Measurements from ENCODE around the gene RFTN1. TPM values are rescaled to one million over a fixed set of nuclear protein-coding genes. Genes with fewer than 3 reads are reported as not detected.

Gene RFTN1
- total and polyA plus RNA-seq, 8 donors = 1.9 to 14.0 (median 2.9) TPM

- Histone ChIP-seq H3K27ac (no peak overlapping the region), H3K9me3 (no peaks in the 10 kb centered on the region), H3K36me3 (no peaks in the 10 kb centered on the region), H3K4me1 (no peaks in the 10 kb centered on the region), H3K4me3 (no peak overlapping the region), H3K27me3 (no peaks in the 10 kb centered on the region)
- TF ChIP-seq CTCF (IDR thresholded peaks at IDR 0.05) = no peak
- no peak for DNase-seq
- WGBS, 2 donors = 65 to 86% methylated on average over 4 of the region's 4 CpGs
- no peak for FAIRE-seq
- ATAC-seq = no peak
- intact Hi-C loops (cut with DNase I) = no loop called here
These were observed 8.8 kb downstream of the RFTN1 start for GRCh38 chr3:16504692-16505091.

GRCh38 chr3:16504242-16504641 is 9.3 kb downstream of the RFTN1 start:
- intact Hi-C loops (cut with DNase I) = no loop called here
- DNase-seq (no peak), ATAC-seq (no peak), FAIRE-seq (no peak)
- H3K4me1 ChIP-seq = no peaks in the 10 kb centered on the region
- no peaks in the 10 kb centered on the region for H3K27me3 ChIP-seq
- no peaks in the 10 kb centered on the region for H3K9me3 ChIP-seq
- no peak overlapping the region for H3K27ac ChIP-seq
- no peak for TF ChIP-seq CTCF (IDR thresholded peaks at IDR 0.05)
- no peak overlapping the region for H3K4me3 ChIP-seq
- no peaks in the 10 kb centered on the region for H3K36me3 ChIP-seq
- WGBS, 2 donors = 81 to 92% methylated on average over 2 of the region's 2 CpGs

DNA sequence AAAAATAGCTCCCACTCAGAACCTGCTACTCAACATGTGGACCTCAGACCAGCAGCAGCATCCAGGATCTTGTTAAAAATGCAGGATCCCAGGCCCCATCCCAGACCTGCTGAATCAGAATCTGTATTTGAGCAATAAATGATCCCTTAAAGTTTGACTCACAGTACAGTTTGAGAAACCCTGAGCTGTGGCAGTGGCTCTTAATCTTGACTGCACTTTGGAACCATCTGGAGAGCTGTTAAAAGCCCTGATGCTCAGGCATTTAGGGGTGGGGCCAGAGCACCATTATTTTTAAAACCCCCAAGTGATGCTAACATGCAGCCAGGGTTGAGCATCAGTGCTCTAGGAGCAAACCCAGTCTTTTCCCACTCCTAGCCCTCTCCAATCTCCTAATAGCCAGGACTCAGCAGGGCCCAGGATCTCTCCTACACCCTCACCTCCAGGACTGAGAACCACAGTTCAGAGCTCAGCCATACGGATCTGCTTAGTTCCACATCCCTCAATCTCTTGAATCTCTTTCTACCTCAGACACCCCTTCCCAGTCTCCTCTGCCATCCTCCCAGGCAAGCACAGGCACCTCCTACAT is 10.2 kb downstream of the RFTN1 start:
- no peak for FAIRE-seq
- H3K4me1 ChIP-seq = no peaks in the 10 kb centered on the region
- no peaks in the 10 kb centered on the region for H3K36me3 ChIP-seq
- intact Hi-C loops (cut with DNase I) = no loop called here
- WGBS, 2 donors = 59 to 81% methylated on average over 1 of the region's 1 CpG
- ATAC-seq = no peak
- H3K9me3 ChIP-seq = no peaks in the 10 kb centered on the region
- no peak for DNase-seq
- no peak overlapping the region for H3K27ac ChIP-seq
- TF ChIP-seq CTCF (IDR thresholded peaks at IDR 0.05) = no peak
- no peak overlapping the region for H3K4me3 ChIP-seq
- no peaks in the 10 kb centered on the region for H3K27me3 ChIP-seq

DNA sequence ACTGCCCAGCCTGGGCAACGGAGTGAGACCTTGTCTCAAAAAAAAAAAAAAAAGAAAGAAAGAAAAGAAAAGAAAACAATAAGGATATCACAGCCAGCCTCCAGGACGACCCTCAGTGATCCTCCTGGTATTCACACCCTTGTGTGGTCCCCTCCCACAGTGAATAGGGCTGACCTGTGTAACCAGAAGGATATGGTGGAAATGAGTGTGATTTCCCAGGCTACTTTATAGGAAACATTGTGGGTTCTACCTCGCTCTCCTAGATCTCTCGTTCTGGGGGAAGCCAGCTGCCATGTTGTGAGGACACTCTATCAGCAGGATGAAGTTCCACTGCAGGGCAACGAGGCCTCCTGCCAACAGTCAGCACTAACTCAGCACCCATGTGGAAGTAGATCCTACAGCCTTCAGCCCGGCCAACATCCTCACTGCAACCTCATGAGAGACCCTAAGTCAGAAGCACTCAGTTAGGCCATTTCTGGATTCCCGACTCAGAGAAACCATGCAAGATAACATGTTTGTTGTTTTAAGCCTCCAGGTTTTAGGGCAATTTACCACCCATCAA is 11.1 kb downstream of the RFTN1 start:
- Histone ChIP-seq H3K27me3 (no peaks in the 10 kb centered on the region), H3K9me3 (no peaks in the 10 kb centered on the region), H3K4me1 (no peaks in the 10 kb centered on the region), H3K27ac (no peak overlapping the region), H3K36me3 (no peaks in the 10 kb centered on the region), H3K4me3 (no peak overlapping the region)
- TF ChIP-seq CTCF (IDR thresholded peaks at IDR 0.05) = no peak
- ATAC-seq = no peak
- FAIRE-seq = no peak
- DNase-seq = no peak
- WGBS, 2 donors = 64 to 68% methylated on average over 7 of the region's 7 CpGs
- intact Hi-C loops (cut with DNase I) = no loop called here

DNA sequence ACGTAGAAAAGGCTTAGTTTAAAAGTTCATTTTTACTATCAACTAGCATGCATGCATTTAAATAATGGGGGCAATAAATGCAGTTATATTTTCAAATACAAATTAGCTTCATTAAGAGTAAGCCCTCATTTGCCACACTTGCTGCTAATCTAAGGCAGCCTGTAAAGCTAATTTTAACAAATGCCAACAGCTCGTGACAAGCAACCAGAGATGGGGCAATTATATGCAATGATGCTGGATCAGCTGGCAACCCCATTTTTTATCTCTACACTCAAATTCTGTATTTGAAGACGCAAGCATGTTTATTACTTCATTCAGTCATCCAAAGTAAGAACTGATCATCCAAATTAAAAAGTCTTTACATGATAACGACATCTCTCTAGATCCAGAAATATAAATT is 12.1 kb downstream of the RFTN1 start:
- no peak overlapping the region for H3K27ac ChIP-seq
- H3K4me1 ChIP-seq = no peaks in the 10 kb centered on the region
- no peak overlapping the region for H3K4me3 ChIP-seq
- H3K36me3 ChIP-seq = no peaks in the 10 kb centered on the region
- no peak for FAIRE-seq
- H3K9me3 ChIP-seq = no peaks in the 10 kb centered on the region
- DNase-seq = no peak
- TF ChIP-seq CTCF (IDR thresholded peaks at IDR 0.05) = no peak
- H3K27me3 ChIP-seq = no peaks in the 10 kb centered on the region
- WGBS, 2 donors = 74% methylated on average over 4 of the region's 4 CpGs
- intact Hi-C loops (cut with DNase I) = no loop called here
- ATAC-seq = no peak

Data from pancreas (tissue), 10 donors.